SK-N-SH (cell line): ENCODE results near the gene CACNA1E. TPM values are rescaled to one million over a fixed set of nuclear protein-coding genes. Genes with fewer than 3 reads are reported as not detected.

Source experiments
- CTCF ChIA-PET: fragments of 300-600, 350-600 bp; formaldehyde crosslinking; extraction: SDS; loops from one replicate; lab custom pipeline; 2021; lab: Yijun Ruan, JAX
- POLR2A ChIA-PET: fragments of 350-600 bp; sonication (Branson Sonifier 250); formaldehyde crosslinking; extraction: SDS; loops from one replicate; lab custom pipeline; 2020; ENCODE audit warnings: antibody characterized with exemption, inconsistent platforms; lab: Yijun Ruan, JAX
- DNase-seq: peaks from one replicate; pipeline ENCODE4 v3.0.0; 2012
- H2AFZ ChIP-seq: fragments of 200-600 bp; sonication (generic); 2 replicates; pipeline ENCODE4 v1.8.1; 2016; ENCODE audit warnings: antibody characterized with exemption, mild to moderate bottlenecking, low read depth
- H3F3A ChIP-seq: fragments of 200-600 bp; sonication (generic); replicated peaks from 2 replicates; pipeline ENCODE3; 2016; ENCODE audit warnings: antibody characterized with exemption, mild to moderate bottlenecking; ENCODE audit not compliant: insufficient read depth
- H3K27ac ChIP-seq, 2 experiments: fragments of 200-500 bp in 1 of 2; fragments of 200-600 bp in 1 of 2; sonication (Bioruptor generic) in 1 of 2; sonication (generic), shearing (Covaris generic) in 1 of 2; 2 replicates each; pipeline versions ENCODE4 v1.5.1 to v1.6.1; 2014 to 2016; ENCODE audit warnings: low read depth in 2 of 2, inconsistent platforms in 1 of 2, low read length in 1 of 2, mild to moderate bottlenecking in 1 of 2, mixed read lengths in 1 of 2
- H3K27me3 ChIP-seq: fragments of 200-600 bp; sonication (generic), shearing (Covaris generic); 2 replicates; pipeline ENCODE4 v1.6.1; 2016; ENCODE audit warnings: mixed run types; ENCODE audit not compliant: insufficient read depth
- H3K36me3 ChIP-seq, 2 experiments: fragments of 200-500 bp in 1 of 2; fragments of 200-600 bp in 1 of 2; sonication (Bioruptor generic) in 1 of 2; sonication (generic) in 1 of 2; replicated peaks in 1 of 2; 2 replicates each; pipeline versions ENCODE3 to v1.5.1; 2014 to 2016; ENCODE audit warnings: low read length in 1 of 2, mild to moderate bottlenecking in 1 of 2; ENCODE audit not compliant: insufficient read depth in 2 of 2, control insufficient read depth in 1 of 2
- H3K4me1 ChIP-seq, 2 experiments: fragments of 200-500 bp in 1 of 2; fragments of 200-600 bp in 1 of 2; sonication (Bioruptor generic) in 1 of 2; sonication (generic), shearing (Covaris generic) in 1 of 2; 2 replicates each; pipeline versions ENCODE4 v1.5.1 to v1.6.1; 2014 to 2016; ENCODE audit warnings: low read depth in 1 of 2, low read length in 1 of 2, mixed run types in 1 of 2; ENCODE audit not compliant: insufficient read depth in 2 of 2, control insufficient read depth in 1 of 2
- H3K4me2 ChIP-seq: fragments of 200-600 bp; sonication (generic), shearing (Covaris generic); 2 replicates; pipeline ENCODE4 v1.6.1; 2017; ENCODE audit warnings: mixed run types
- H3K4me3 ChIP-seq, 2 experiments: fragments of 200-500 bp in 1 of 2; fragments of 200-600 bp in 1 of 2; sonication (Bioruptor generic) in 1 of 2; sonication (generic), shearing (Covaris generic) in 1 of 2; 2 replicates each; pipeline versions ENCODE4 v1.5.1 to v1.8.1; 2014 to 2016; ENCODE audit warnings: low read depth in 2 of 2, inconsistent platforms in 1 of 2, low read length in 1 of 2, mild to moderate bottlenecking in 1 of 2, mixed read lengths in 1 of 2, moderate library complexity in 1 of 2
- H3K79me2 ChIP-seq: fragments of 200-600 bp; sonication (generic); 2 replicates; pipeline ENCODE4 v1.8.1; 2017; ENCODE audit warnings: mild to moderate bottlenecking; ENCODE audit not compliant: insufficient read depth
- H3K9ac ChIP-seq: fragments of 200-600 bp; sonication (generic); 2 replicates; pipeline ENCODE4 v1.6.1; 2017; ENCODE audit warnings: mixed run types
- H3K9me2 ChIP-seq: fragments of 200-600 bp; sonication (generic); 2 replicates; pipeline ENCODE4 v1.6.1; 2017; ENCODE audit warnings: mixed run types
- H3K9me3 ChIP-seq: fragments of 200-600 bp; sonication (generic); 2 replicates; pipeline ENCODE4 v1.6.1; 2017; ENCODE audit warnings: mixed run types, mild to moderate bottlenecking, moderate library complexity
- H4K20me1 ChIP-seq: fragments of 200-600 bp; sonication (generic); 2 replicates; pipeline ENCODE4 v1.6.1; 2017; ENCODE audit warnings: mild to moderate bottlenecking, mixed run types; ENCODE audit not compliant: insufficient read depth
- ELF1 ChIP-seq: IDR thresholded peaks from 2 replicates; pipeline ENCODE4 v1.4.0; 2012
- EZH2phosphoT487 ChIP-seq: fragments of 200-600 bp; sonication (generic); IDR thresholded peaks from 2 replicates; pipeline ENCODE4 v1.6.1; 2017; ENCODE audit warnings: low read depth, mixed run types, mild to moderate bottlenecking, antibody characterized with exemption, moderate library complexity, borderline replicate concordance
- FOSL2 ChIP-seq: IDR thresholded peaks from 2 replicates; pipeline ENCODE4 v1.4.0; 2012; ENCODE audit warnings: low read depth, mild to moderate bottlenecking, moderate library complexity, borderline replicate concordance
- FOXM1 ChIP-seq: IDR thresholded peaks from 2 replicates; pipeline ENCODE4 v1.4.0; 2012; ENCODE audit warnings: low read depth, mild to moderate bottlenecking
- JUND ChIP-seq: IDR thresholded peaks from 2 replicates; pipeline ENCODE4 v1.4.0; 2012
- MEF2A ChIP-seq: IDR thresholded peaks from 2 replicates; pipeline ENCODE4 v1.4.0; 2012; ENCODE audit warnings: low read depth, borderline replicate concordance
- RAD21 ChIP-seq: IDR thresholded peaks from 2 replicates; pipeline ENCODE4 v1.6.1; 2012; ENCODE audit warnings: mild to moderate bottlenecking, low read length
- RFX5 ChIP-seq: IDR thresholded peaks from 2 replicates; pipeline ENCODE4 v1.6.1; 2012; ENCODE audit warnings: mild to moderate bottlenecking, improper control_type of control experiment, low read length
- SIN3A ChIP-seq: IDR thresholded peaks from 2 replicates; pipeline ENCODE4 v1.6.1; 2012; ENCODE audit warnings: low read depth, mild to moderate bottlenecking, low read length, moderate library complexity, borderline replicate concordance
- TAF1 ChIP-seq: IDR thresholded peaks from 2 replicates; pipeline ENCODE4 v1.6.1; 2012; ENCODE audit warnings: low read depth, mild to moderate bottlenecking, low read length, moderate library complexity, borderline replicate concordance
- WGBS: methylation state at CpG from one replicate; pipeline ENCODE4 v1.1.6; 2017; ENCODE audit warnings: low lambda C conversion rate; 5-methylcytosine and 5-hydroxymethylcytosine counted together
- polyA plus RNA-seq, 3 experiments: library from polyadenylated mRNA; depleted of rRNA; stranded (reverse); fragments of >200 nt; gene quantifications; 2 replicates each; pipeline ENCODE4 v1.2.3, GENCODE V29; 2012
- TF ChIP-seq, protein P1 (sequence below): IDR thresholded peaks from 2 replicates; pipeline ENCODE4; 2012
- TF ChIP-seq, protein P2 (sequence below): IDR thresholded peaks from 2 replicates; pipeline ENCODE4 v1.4.0; 2012; ENCODE audit warnings: low read depth, borderline replicate concordance
- TF ChIP-seq, protein P3 (sequence below): IDR thresholded peaks from 2 replicates; pipeline ENCODE4 v1.4.0; 2012; ENCODE audit warnings: low read depth

Gene CACNA1E
- polyA plus RNA-seq, 1 of the 3 experiments (the other 2 are of a cell fraction): not detected

DNA sequence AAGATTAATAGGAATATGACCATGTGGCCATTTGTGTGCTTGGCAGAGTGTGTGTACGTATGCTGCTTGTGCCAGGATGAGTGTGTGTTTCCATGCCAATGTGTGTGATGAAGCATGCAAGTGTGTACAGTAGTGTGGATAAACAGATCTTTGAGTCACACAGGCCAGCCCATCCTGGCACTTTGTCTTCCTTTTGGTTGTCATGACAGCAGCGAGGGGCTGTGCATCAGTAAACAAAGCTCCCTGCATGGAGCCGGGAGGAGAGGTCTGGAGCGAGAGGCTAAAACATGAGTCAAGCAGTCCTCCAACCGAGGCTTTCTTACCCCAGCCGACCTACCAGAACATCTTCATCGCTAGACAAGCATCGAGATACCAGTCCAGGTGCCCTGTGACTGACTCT, 221.2 kb downstream of the CACNA1E start:
- Histone ChIP-seq H3K79me2 (no peaks in the 10 kb centered on the region), H3K4me1 (no peaks in the 10 kb centered on the region), H4K20me1 (no peaks in the 10 kb centered on the region), H3K4me2 (no peak overlapping the region), H3K9me3 (no peaks in the 10 kb centered on the region), H3K36me3 (no peaks in the 10 kb centered on the region), H3K27me3 (no peaks in the 10 kb centered on the region), H3K4me3 (no peak overlapping the region), H3F3A (no peaks in the 10 kb centered on the region), H3K9ac (no peak overlapping the region), H3K9me2 (no peaks in the 10 kb centered on the region), H3K27ac (no peak overlapping the region), H2AFZ (no peak overlapping the region)
- DNase-seq: no peak
- CTCF ChIA-PET: no interaction called here
- POLR2A ChIA-PET: no interaction called here
- 8% methylated on average over 7 of the region's 8 CpGs for WGBS
- TF ChIP-seq, protein P1, sequence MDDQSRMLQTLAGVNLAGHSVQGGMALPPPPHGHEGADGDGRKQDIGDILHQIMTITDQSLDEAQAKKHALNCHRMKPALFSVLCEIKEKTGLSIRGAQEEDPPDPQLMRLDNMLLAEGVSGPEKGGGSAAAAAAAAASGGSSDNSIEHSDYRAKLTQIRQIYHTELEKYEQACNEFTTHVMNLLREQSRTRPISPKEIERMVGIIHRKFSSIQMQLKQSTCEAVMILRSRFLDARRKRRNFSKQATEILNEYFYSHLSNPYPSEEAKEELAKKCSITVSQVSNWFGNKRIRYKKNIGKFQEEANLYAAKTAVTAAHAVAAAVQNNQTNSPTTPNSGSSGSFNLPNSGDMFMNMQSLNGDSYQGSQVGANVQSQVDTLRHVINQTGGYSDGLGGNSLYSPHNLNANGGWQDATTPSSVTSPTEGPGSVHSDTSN: no peak
- TF ChIP-seq MEF2A (no peak), EZH2phosphoT487 (no peak), RFX5 (no peak), ELF1 (no peak), SIN3A (no peak), RAD21 (no peak), JUND (no peak), TAF1 (no peak), FOSL2 (no peak), FOXM1 (no peak)
- TF ChIP-seq, protein P2, sequence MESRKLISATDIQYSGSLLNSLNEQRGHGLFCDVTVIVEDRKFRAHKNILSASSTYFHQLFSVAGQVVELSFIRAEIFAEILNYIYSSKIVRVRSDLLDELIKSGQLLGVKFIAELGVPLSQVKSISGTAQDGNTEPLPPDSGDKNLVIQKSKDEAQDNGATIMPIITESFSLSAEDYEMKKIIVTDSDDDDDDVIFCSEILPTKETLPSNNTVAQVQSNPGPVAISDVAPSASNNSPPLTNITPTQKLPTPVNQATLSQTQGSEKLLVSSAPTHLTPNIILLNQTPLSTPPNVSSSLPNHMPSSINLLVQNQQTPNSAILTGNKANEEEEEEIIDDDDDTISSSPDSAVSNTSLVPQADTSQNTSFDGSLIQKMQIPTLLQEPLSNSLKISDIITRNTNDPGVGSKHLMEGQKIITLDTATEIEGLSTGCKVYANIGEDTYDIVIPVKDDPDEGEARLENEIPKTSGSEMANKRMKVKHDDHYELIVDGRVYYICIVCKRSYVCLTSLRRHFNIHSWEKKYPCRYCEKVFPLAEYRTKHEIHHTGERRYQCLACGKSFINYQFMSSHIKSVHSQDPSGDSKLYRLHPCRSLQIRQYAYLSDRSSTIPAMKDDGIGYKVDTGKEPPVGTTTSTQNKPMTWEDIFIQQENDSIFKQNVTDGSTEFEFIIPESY: no peak
- TF ChIP-seq, protein P3, sequence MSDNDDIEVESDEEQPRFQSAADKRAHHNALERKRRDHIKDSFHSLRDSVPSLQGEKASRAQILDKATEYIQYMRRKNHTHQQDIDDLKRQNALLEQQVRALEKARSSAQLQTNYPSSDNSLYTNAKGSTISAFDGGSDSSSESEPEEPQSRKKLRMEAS: no peak

DNA sequence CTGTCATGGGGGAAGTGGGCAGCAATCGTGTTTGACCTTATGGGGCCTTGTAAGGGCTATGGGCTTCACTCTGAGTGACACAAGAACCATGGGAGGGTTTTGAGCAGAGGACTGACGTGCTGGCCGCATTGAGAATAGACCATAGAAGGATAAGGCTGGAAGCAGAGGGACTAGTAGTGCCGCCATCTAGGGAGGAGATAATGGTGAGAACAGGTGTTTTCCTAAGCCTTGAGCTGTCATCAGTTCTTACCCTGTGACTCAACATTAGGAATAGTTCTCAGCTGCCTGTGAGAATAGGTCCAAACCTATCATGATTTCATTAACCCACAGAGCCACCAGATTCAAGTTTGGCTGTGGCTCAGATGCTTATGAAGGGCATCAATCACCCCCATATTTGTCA, 228.5 kb downstream of the CACNA1E start:
- H3K4me2 ChIP-seq: no peak overlapping the region
- TF ChIP-seq RFX5 (no peak), EZH2phosphoT487 (no peak), ELF1 (no peak)
- POLR2A ChIA-PET: no interaction called here
- H4K20me1 ChIP-seq: no peaks in the 10 kb centered on the region
- H3F3A ChIP-seq: no peaks in the 10 kb centered on the region
- H3K27ac ChIP-seq: no peak overlapping the region
- H3K9me3 ChIP-seq: no peaks in the 10 kb centered on the region
- no peak overlapping the region for H3K4me3 ChIP-seq
- CTCF ChIA-PET: no interaction called here
- no peak overlapping the region for H3K9ac ChIP-seq
- H3K79me2 ChIP-seq: no peaks in the 10 kb centered on the region
- 6% methylated on average over 4 of the region's 4 CpGs for WGBS
- no peaks in the 10 kb centered on the region for H3K36me3 ChIP-seq
- H3K4me1 ChIP-seq: no peaks in the 10 kb centered on the region
- DNase-seq: no peak
- no peak overlapping the region for H2AFZ ChIP-seq
- no peaks in the 10 kb centered on the region for H3K9me2 ChIP-seq
- no peaks in the 10 kb centered on the region for H3K27me3 ChIP-seq
